Right lobe of liver (tissue), 4 donors: ENCODE measurements around the gene RNASE13.

Experiments
- POLR2A ChIP-seq: fragments of 450-650 bp; IDR thresholded peaks from one replicate; pipeline ENCODE4 v1.6.1; 2017; ENCODE audit warnings: antibody characterized with exemption, mild to moderate bottlenecking
- TF ChIP-seq, protein P1 (sequence below), 4 donors: fragments of 200-600 bp in 3 of 4; fragments of 450-650 bp in 1 of 4; IDR thresholded peaks; one replicate each; pipeline versions ENCODE4 v1.5.1 to v1.8.0; 2016 to 2022; ENCODE audit warnings: antibody characterized with exemption in 4 of 4, mild to moderate bottlenecking in 2 of 4
- donor health status: DM: no; HTN: no; CAD: no.
- donor health status: DM: no; HTN: no; CAD: no.
- donor health status: DM: no; HTN: yes; CAD: no.

DNA sequence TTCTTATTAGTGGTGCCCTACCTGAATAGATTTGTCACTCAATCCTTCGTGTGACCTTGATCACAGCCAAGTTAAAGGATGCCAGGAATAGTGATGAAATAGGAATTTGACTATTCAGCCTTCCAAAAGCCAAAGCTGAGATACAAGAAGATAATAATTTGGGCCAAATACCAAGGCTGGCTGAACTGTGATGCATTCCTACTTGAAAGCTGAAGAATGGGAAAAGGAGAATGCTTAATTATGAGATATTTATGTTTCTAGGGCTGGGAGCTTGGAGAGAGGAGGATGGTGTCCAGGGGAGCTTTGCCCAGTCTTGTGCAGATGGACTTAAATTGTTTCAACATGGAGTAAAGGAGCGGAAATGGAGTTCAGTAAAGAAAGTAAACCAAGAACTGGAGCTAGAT lies 12.8 kb upstream of the RNASE13 start:
- TF ChIP-seq, protein P1, sequence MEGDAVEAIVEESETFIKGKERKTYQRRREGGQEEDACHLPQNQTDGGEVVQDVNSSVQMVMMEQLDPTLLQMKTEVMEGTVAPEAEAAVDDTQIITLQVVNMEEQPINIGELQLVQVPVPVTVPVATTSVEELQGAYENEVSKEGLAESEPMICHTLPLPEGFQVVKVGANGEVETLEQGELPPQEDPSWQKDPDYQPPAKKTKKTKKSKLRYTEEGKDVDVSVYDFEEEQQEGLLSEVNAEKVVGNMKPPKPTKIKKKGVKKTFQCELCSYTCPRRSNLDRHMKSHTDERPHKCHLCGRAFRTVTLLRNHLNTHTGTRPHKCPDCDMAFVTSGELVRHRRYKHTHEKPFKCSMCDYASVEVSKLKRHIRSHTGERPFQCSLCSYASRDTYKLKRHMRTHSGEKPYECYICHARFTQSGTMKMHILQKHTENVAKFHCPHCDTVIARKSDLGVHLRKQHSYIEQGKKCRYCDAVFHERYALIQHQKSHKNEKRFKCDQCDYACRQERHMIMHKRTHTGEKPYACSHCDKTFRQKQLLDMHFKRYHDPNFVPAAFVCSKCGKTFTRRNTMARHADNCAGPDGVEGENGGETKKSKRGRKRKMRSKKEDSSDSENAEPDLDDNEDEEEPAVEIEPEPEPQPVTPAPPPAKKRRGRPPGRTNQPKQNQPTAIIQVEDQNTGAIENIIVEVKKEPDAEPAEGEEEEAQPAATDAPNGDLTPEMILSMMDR (IDR thresholded peaks at IDR 0.05), result no peak
- TF ChIP-seq POLR2A, result no peak
